ENCODE measurements around the gene BORCS6.

The BORCS6 gene

GRCh38 chr17:8164815-8165131 lies 25.2 kb downstream of the BORCS6 start:
- no peak for DNase-seq (ENCODE audit: insufficient read length, low spot score)
- FAIRE-seq = no peak
- no peak for TF ChIP-seq CTCF (IDR thresholded peaks at IDR 0.05; ENCODE audit: insufficient read depth, missing control alignments)

GRCh38 chr17:8163978-8164814 lies 25.8 kb downstream of the BORCS6 start:
- no peak for TF ChIP-seq CTCF (IDR thresholded peaks at IDR 0.05; ENCODE audit: insufficient read depth, missing control alignments)
- DNase-seq (ENCODE audit: insufficient read length, low spot score) (peak; percentile 65), FAIRE-seq (peak; percentile 38)

- TF ChIP-seq CTCF (IDR thresholded peaks at IDR 0.05; ENCODE audit: insufficient read depth, missing control alignments) = no peak
- DNase-seq (ENCODE audit: insufficient read length, low spot score) (no peak), FAIRE-seq (no peak)
Observed at GRCh38 chr17:8162997-8163977, 26.7 kb downstream of the BORCS6 start.

- no peak for DNase-seq (ENCODE audit: insufficient read length, low spot score)
- FAIRE-seq = no peak
- no peak for TF ChIP-seq CTCF (IDR thresholded peaks at IDR 0.05; ENCODE audit: insufficient read depth, missing control alignments)
Observed at GRCh38 chr17:8162233-8162996, 27.6 kb downstream of the BORCS6 start, which contains the start of gene VAMP2. Gene VAMP2, minus strand, starts transcription at chr17:8162948. Its CDS starts 69 bp downstream, at chr17:8162879.

- FAIRE-seq = no peak
Observed at GRCh38 chr17:8161289-8162232, 28.4 kb downstream of the BORCS6 start.

More at GRCh38 chr17:8161289-8162232, 28.4 kb downstream of the BORCS6 start:
- DNase-seq (ENCODE audit: insufficient read length, low spot score) = no peak
- no peak for TF ChIP-seq CTCF (IDR thresholded peaks at IDR 0.05; ENCODE audit: insufficient read depth, missing control alignments)

Measured in D721Med (cell line).